CD14-positive monocyte (primary cell): ENCODE results near the gene EPB41L4B. TPM values are rescaled to one million over a fixed set of nuclear protein-coding genes. Genes with fewer than 3 reads are reported as not detected.
A peak's percentile ranks its signal among the peaks of the same experiment; 100 is the strongest.

Experiments
- DNase-seq, 3 donors: peaks; one replicate each; pipeline ENCODE4 v3.0.0-alpha.2; 2011 to 2022
- H2AFZ ChIP-seq: 2 replicates; pipeline ENCODE4 v1.6.0; 2012; ENCODE audit warnings: mild to moderate bottlenecking, low read depth, low read length, inconsistent platforms; ENCODE audit not compliant: insufficient read depth, poor library complexity, severe bottlenecking
- H3K27ac ChIP-seq, 2 donors: 1 replicate in 1 of 2; 2 replicates in 1 of 2; pipeline ENCODE4 v1.5.1; 2012 to 2013; ENCODE audit warnings: low read length in 2 of 2, control low read depth in 1 of 2, inconsistent platforms in 1 of 2, low read depth in 1 of 2, mild to moderate bottlenecking in 1 of 2
- H3K27me3 ChIP-seq, 2 donors: one replicate each; pipeline versions ENCODE4 v1.6.0 to v1.6.1; 2011 to 2013; ENCODE audit warnings: low read length in 2 of 2; ENCODE audit not compliant: control insufficient read depth in 2 of 2, insufficient read depth in 2 of 2
- H3K36me3 ChIP-seq, 2 donors: replicated peaks in 1 of 2; 1 replicate in 1 of 2; 2 replicates in 1 of 2; pipeline versions ENCODE4 v1.5.1 to v1.6.1; 2012 to 2013; ENCODE audit warnings: low read length in 2 of 2, control low read depth in 1 of 2, inconsistent platforms in 1 of 2, mild to moderate bottlenecking in 1 of 2; ENCODE audit not compliant: insufficient read depth in 2 of 2, control insufficient read depth in 1 of 2
- H3K4me1 ChIP-seq, 2 donors: 1 replicate in 1 of 2; 2 replicates in 1 of 2; pipeline versions ENCODE4 v1.5.1 to v1.6.1; 2012 to 2013; ENCODE audit warnings: low read length in 2 of 2, control low read depth in 1 of 2, inconsistent platforms in 1 of 2, mild to moderate bottlenecking in 1 of 2, moderate library complexity in 1 of 2; ENCODE audit not compliant: insufficient read depth in 2 of 2, control insufficient read depth in 1 of 2
- H3K4me2 ChIP-seq: replicated peaks from 2 replicates; pipeline ENCODE3; 2012; ENCODE audit warnings: low read length, moderate library complexity, mild to moderate bottlenecking; ENCODE audit not compliant: poor library complexity, severe bottlenecking; ENCODE audit errors: extremely low read depth
- H3K4me3 ChIP-seq, 3 experiments: fragments of 200-600 bp in 1 of 3; sonication (generic) in 1 of 3; replicated peaks in 1 of 3; 1 replicate in 2 of 3; 2 replicates in 1 of 3; pipeline ENCODE4 v1.5.1; 2011 to 2013; ENCODE audit warnings: low read length in 3 of 3, mild to moderate bottlenecking in 3 of 3, control low read depth in 2 of 3, low read depth in 2 of 3, inconsistent platforms in 1 of 3, moderate library complexity in 1 of 3
- H3K79me2 ChIP-seq: 2 replicates; pipeline ENCODE4 v1.6.0; 2012; ENCODE audit warnings: mild to moderate bottlenecking, control low read depth, inconsistent platforms, low read length, moderate library complexity; ENCODE audit not compliant: insufficient read depth
- H3K9ac ChIP-seq: 2 replicates; pipeline ENCODE4 v1.6.0; 2017; ENCODE audit warnings: low read length, mild to moderate bottlenecking; ENCODE audit not compliant: insufficient read depth, poor library complexity, severe bottlenecking
- H3K9me3 ChIP-seq, 2 donors: replicated peaks in 1 of 2; 1 replicate in 1 of 2; 2 replicates in 1 of 2; pipeline versions ENCODE4 v1.5.1 to v1.6.1; 2012 to 2013; ENCODE audit warnings: low read length in 2 of 2, control low read depth in 1 of 2; ENCODE audit not compliant: control insufficient read depth in 1 of 2, insufficient read depth in 1 of 2
- H4K20me1 ChIP-seq: 2 replicates; pipeline ENCODE4 v1.6.0; 2012; ENCODE audit warnings: mild to moderate bottlenecking, low read length, control low read depth, moderate library complexity; ENCODE audit not compliant: insufficient read depth
- H3K27ac Mint-ChIP-seq, 7 donors: one replicate each; pipeline ENCODE4 v1.8.0; 2020; ENCODE audit warnings: mild to moderate bottlenecking in 7 of 7, mixed read lengths in 7 of 7, moderate library complexity in 6 of 7, inconsistent platforms in 2 of 7
- H3K27me3 Mint-ChIP-seq, 3 donors: one replicate each; pipeline ENCODE4 v1.8.0; 2021 to 2022; ENCODE audit warnings: low read depth in 3 of 3, mild to moderate bottlenecking in 3 of 3, mixed read lengths in 3 of 3, moderate library complexity in 3 of 3, inconsistent platforms in 1 of 3
- H3K36me3 Mint-ChIP-seq, 2 donors: one replicate each; pipeline ENCODE4 v1.8.0; 2020; ENCODE audit warnings: mixed read lengths in 2 of 2, inconsistent platforms in 1 of 2, mild to moderate bottlenecking in 1 of 2
- H3K4me1 Mint-ChIP-seq: one replicate; pipeline ENCODE4 v1.8.0; 2020; ENCODE audit warnings: mild to moderate bottlenecking, mixed read lengths
- H3K4me3 Mint-ChIP-seq, 2 donors: one replicate each; pipeline ENCODE4 v1.8.0; 2020; ENCODE audit warnings: mild to moderate bottlenecking in 2 of 2, mixed read lengths in 2 of 2, moderate library complexity in 1 of 2
- H3K9me3 Mint-ChIP-seq, 7 donors: one replicate each; pipeline ENCODE4 v1.8.0; 2020 to 2022; ENCODE audit warnings: mixed read lengths in 7 of 7, mild to moderate bottlenecking in 6 of 7, moderate library complexity in 6 of 7, inconsistent platforms in 2 of 7
- WGBS: methylation state at CpG from one replicate; pipeline ENCODE4 v1.1.5; 2013; ENCODE audit warnings: missing lambda C conversion rate; ENCODE audit not compliant: insufficient coverage; 5-methylcytosine and 5-hydroxymethylcytosine counted together
- intact Hi-C, 2 donors: fragments of 100-400 bp; cut with micrococcal nuclease; formaldehyde crosslinking; loops; one replicate each; pipeline versions ENCODE4 v1.15.0 to v1.15.1; 2023
- polyA plus RNA-seq, 3 donors: library from polyadenylated mRNA; depleted of rRNA in 1 of 3; unstranded in 2 of 3; stranded (reverse) in 1 of 3; fragments of 300-500 nt in 2 of 3; fragments of >200 nt in 1 of 3; fragmentation: Illumina TruSeq in 2 of 3; gene quantifications; 1 replicate in 2 of 3; 2 replicates in 1 of 3; pipeline ENCODE4 v1.2.3, GENCODE V29; 2012 to 2021
- TF ChIP-seq, protein P1 (sequence below): fragments of 200-600 bp; IDR thresholded peaks from one replicate; pipeline ENCODE4 v1.8.0; 2022; ENCODE audit warnings: antibody characterized with exemption, mild to moderate bottlenecking

The EPB41L4B gene
- polyA plus RNA-seq, 3 donors: not detected

DNA sequence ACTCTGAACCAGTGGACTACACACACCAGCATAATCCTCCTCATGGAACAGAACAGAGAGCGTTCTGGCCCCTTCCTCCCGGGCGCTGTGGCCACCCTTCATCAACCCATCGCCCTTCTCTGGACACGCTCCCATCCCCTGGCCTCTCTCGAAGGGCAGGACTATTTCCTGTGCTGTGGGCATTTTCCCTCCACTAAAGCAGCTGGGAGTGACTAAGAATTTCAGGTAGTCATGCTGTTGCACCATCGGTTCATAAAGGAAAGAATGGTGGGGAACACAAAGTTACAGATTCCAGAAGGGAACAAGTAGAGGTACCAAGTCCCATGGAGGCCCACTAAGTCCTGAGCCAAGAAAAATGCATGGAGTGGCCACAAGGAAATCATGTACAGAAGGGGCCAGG lies 68.6 kb downstream of the EPB41L4B start:
- Mint-ChIP-seq H3K4me3 (no peak overlapping the region), H3K9me3 (no peaks in the 10 kb centered on the region), H3K36me3 (no peaks in the 10 kb centered on the region), H3K4me1 (peaks cover 7% of the 10 kb centered on the region), H3K27me3 (peaks cover 11 to 18% (median 16%) of the 10 kb centered on the region in 3 donors), H3K27ac (no peak overlapping the region)
- Histone ChIP-seq H3K9ac (no peak overlapping the region), H3K27ac (no peak overlapping the region), H2AFZ (no peak overlapping the region), H3K4me3 (no peak overlapping the region), H3K27me3 (no peaks in the 10 kb centered on the region), H3K9me3 (no peaks in the 10 kb centered on the region), H4K20me1 (no peaks in the 10 kb centered on the region), H3K4me2 (no peak overlapping the region), H3K4me1 (no peaks in the 10 kb centered on the region), H3K36me3 (no peaks in the 10 kb centered on the region), H3K79me2 (no peaks in the 10 kb centered on the region)
- DNase-seq: no peak
- 100% methylated on average over 4 of the region's 7 CpGs for WGBS
- intact Hi-C loops: no loop called here
- TF ChIP-seq, protein P1, sequence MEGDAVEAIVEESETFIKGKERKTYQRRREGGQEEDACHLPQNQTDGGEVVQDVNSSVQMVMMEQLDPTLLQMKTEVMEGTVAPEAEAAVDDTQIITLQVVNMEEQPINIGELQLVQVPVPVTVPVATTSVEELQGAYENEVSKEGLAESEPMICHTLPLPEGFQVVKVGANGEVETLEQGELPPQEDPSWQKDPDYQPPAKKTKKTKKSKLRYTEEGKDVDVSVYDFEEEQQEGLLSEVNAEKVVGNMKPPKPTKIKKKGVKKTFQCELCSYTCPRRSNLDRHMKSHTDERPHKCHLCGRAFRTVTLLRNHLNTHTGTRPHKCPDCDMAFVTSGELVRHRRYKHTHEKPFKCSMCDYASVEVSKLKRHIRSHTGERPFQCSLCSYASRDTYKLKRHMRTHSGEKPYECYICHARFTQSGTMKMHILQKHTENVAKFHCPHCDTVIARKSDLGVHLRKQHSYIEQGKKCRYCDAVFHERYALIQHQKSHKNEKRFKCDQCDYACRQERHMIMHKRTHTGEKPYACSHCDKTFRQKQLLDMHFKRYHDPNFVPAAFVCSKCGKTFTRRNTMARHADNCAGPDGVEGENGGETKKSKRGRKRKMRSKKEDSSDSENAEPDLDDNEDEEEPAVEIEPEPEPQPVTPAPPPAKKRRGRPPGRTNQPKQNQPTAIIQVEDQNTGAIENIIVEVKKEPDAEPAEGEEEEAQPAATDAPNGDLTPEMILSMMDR: no peak

DNA sequence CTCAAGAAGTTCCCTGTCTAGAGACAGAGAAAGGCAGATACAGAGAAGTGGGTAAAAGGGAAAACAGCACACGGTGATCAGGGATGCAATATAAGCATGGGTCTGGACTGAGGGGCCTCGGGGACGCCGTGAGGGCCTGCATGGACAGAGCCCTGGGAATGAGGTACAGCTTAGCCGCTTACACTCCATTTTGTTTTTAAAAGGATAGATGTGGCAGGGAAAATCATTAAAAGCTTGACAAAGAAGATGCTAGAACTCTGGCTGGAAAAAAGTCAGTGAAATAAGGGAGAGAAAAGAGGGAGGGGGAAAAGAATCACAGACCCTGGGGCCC lies 69.1 kb downstream of the EPB41L4B start:
- Mint-ChIP-seq H3K27me3 (peaks cover 11 to 18% (median 14%) of the 10 kb centered on the region in 3 donors), H3K27ac (peak overlapping the region in 1 of 7 donors; percentile 27), H3K36me3 (no peaks in the 10 kb centered on the region), H3K9me3 (no peaks in the 10 kb centered on the region), H3K4me1 (peaks cover 7% of the 10 kb centered on the region), H3K4me3 (peak overlapping the region in 1 of 2 donors; percentile 4)
- Histone ChIP-seq H3K79me2 (no peaks in the 10 kb centered on the region), H3K4me1 (no peaks in the 10 kb centered on the region), H4K20me1 (no peaks in the 10 kb centered on the region), H2AFZ (no peak overlapping the region), H3K9ac (no peak overlapping the region), H3K27me3 (no peaks in the 10 kb centered on the region), H3K4me2 (no peak overlapping the region), H3K4me3 (no peak overlapping the region), H3K36me3 (no peaks in the 10 kb centered on the region), H3K27ac (no peak overlapping the region), H3K9me3 (no peaks in the 10 kb centered on the region)
- 92% methylated on average over 5 of the region's 5 CpGs for WGBS
- intact Hi-C loops: no loop called here
- TF ChIP-seq, protein P1: no peak
- no peak for DNase-seq
